H54 (cell line): ENCODE results near the gene PLCL1.

ENCODE experiments used
- DNase-seq: peaks from one replicate; pipeline ENCODE4 v3.0.0; 2011; ENCODE audit warnings: low spot score, mixed read lengths; ENCODE audit not compliant: insufficient read length
- FAIRE-seq: peaks from 3 replicates; lab custom pipeline; 2011; peaks lifted over from hg19 to GRCh38; lab: Jason Lieb, UNC
- POLR2A ChIP-seq: IDR thresholded peaks from 2 replicates; pipeline ENCODE4 v1.6.1; 2011; ENCODE audit warnings: low read depth, mild to moderate bottlenecking, low read length

Gene PLCL1

GRCh38 chr2:197876524-197876923 is 72.1 kb downstream of the PLCL1 start:
- TF ChIP-seq POLR2A = no peak
- FAIRE-seq (no peak), DNase-seq (no peak)

- FAIRE-seq (no peak), DNase-seq (no peak)
- TF ChIP-seq POLR2A = no peak
Observed at GRCh38 chr2:197877038-197877437, 72.6 kb downstream of the PLCL1 start.

DNA sequence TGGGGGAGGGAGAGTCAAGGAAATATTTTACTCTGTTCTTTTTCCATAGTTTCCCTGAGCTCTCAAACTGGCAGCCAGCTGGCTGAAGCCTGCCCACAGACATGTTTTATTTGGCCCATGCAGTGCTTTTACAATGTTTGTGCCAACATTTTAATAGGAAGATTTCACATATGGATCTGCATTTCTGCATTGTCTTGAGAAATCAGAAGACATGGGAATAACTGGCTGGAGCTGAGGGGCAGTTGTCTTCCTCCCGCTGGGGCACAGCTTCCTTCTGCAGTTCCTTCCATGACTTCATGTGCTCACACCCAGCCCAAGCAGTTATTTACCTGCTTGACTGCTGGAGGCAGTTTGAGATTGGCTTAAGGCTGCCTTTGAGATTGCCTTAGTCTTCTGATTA is 74.4 kb downstream of the PLCL1 start:
- FAIRE-seq = no peak
- DNase-seq = no peak
- TF ChIP-seq POLR2A = no peak

DNA sequence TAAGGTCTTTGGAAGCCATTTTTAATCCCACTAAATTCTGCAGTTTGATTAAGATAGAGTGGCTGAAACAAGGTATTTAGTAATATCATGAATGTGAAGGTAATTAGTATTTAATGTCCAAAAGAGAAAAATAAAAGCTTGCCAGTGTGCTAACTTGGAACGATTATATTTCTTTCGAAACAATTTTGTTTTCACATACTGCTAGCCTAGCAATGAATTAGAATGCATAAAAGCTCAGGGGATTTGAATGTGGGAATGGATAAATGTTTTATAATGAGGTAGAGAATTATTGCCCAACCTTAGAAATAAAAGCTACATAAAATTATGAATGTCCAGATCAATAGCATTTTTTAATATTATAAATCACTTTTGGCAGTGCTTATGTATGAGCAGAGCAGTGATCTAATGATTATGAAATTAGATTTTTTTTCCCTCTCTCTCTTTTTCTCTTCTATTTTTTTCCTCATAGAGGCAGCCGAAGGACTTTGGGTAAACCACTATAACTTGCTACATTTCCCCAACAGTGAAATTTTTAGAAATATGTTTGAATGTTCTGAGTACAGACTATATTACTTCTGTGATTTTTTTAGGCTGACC is 75.5 kb downstream of the PLCL1 start:
- FAIRE-seq (no peak), DNase-seq (no peak)
- TF ChIP-seq POLR2A = no peak

GRCh38 chr2:197883354-197884032 is 79.1 kb downstream of the PLCL1 start:
- no peak for DNase-seq
- FAIRE-seq = no peak
- TF ChIP-seq POLR2A = no peak

DNA sequence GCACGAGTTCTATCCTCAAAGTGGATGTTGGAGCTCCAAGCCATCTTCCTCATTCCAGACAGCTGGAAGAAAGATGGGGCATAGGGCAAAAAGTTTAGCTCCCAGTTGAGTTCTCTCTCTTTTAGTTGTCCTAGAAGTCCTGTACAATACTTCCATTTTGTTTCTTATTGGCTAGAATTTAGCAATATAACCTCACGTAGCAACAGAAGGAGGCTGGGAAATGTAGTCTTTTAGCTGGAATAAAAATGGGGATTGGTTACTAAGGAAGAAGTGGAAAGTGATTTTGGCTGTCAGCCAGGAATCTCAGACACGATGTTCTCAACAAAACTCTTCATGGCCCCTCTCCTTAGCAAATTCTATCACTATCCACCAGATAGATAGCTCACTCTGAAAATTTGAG is 79.9 kb downstream of the PLCL1 start:
- FAIRE-seq = no peak
- TF ChIP-seq POLR2A = no peak

GRCh38 chr2:197885126-197885525 is 80.7 kb downstream of the PLCL1 start:
- no peak for DNase-seq
- no peak for TF ChIP-seq POLR2A
- FAIRE-seq = no peak

More for the DNA sequence above, 79.9 kb downstream of the PLCL1 start:
- no peak for DNase-seq

DNA sequence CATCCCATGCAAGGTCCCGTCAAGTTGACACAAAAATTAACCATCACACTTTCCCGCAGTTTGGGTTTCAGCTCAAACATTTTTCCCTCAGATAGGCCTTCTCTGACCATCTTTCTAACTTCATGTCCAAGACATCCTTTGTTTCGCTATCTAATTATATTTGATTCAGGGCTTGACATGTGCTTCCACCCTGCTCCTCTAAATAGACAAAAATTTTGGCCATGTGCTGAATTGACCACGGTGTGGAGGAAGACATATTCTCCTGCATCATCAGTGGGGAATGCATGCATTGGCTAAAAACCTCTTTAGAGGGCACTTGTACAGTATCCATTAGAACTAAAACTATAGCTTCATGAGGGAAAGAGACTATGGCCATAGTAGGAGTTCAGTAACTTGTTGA is 81.2 kb downstream of the PLCL1 start:
- no peak for FAIRE-seq
- TF ChIP-seq POLR2A = no peak
- no peak for DNase-seq

- TF ChIP-seq POLR2A = no peak
- DNase-seq (no peak), FAIRE-seq (no peak)
Observed at GRCh38 chr2:197888321-197888720, 83.9 kb downstream of the PLCL1 start.

GRCh38 chr2:197889041-197889440 is 84.6 kb downstream of the PLCL1 start:
- FAIRE-seq (no peak), DNase-seq (no peak)
- TF ChIP-seq POLR2A = no peak

GRCh38 chr2:197890168-197890567 is 85.8 kb downstream of the PLCL1 start:
- FAIRE-seq (no peak), DNase-seq (no peak)
- no peak for TF ChIP-seq POLR2A

- FAIRE-seq (no peak), DNase-seq (no peak)
- no peak for TF ChIP-seq POLR2A
Observed at GRCh38 chr2:197891897-197892442, 87.6 kb downstream of the PLCL1 start.

- no peak for TF ChIP-seq POLR2A
- no peak for FAIRE-seq
- no peak for DNase-seq
Observed at GRCh38 chr2:197893403-197894177, 89.2 kb downstream of the PLCL1 start.

GRCh38 chr2:197894751-197895274 is 90.4 kb downstream of the PLCL1 start:
- no peak for TF ChIP-seq POLR2A
- FAIRE-seq (no peak), DNase-seq (no peak)
